Activated T-cell treated with anti-CD3 and anti-CD28 coated beads for 24 hours (primary cell): ENCODE results near the gene BPIFB6.
"Not testable (repeated sequence)": the region's sequence is repeated elsewhere in the genome, so short reads cannot be mapped to it uniquely, and the experiment has no call there.

Source experiments
- DNase-seq: peaks from one replicate; pipeline ENCODE4 v3.0.0-alpha.2; 2020; ENCODE audit warnings: low read depth

BPIFB6 gene

GRCh38 chr20:33030569-33030968 lies 879 bp upstream of the BPIFB6 start:
- DNase-seq = no peak

- DNase-seq = no peak
Measured at GRCh38 chr20:33032555-33032954, 1.1 kb downstream of the BPIFB6 start.

- no peak for DNase-seq
Measured at GRCh38 chr20:33033381-33033780, 1.9 kb downstream of the BPIFB6 start.

GRCh38 chr20:33034115-33034514 lies 2.7 kb downstream of the BPIFB6 start:
- no peak for DNase-seq

- no peak for DNase-seq
Measured at GRCh38 chr20:33034901-33035492, 3.5 kb downstream of the BPIFB6 start.

GRCh38 chr20:33037456-33037855 lies 6.0 kb downstream of the BPIFB6 start:
- DNase-seq = no peak

- no peak for DNase-seq
Measured at GRCh38 chr20:33038243-33038642, 6.8 kb downstream of the BPIFB6 start.

GRCh38 chr20:33042430-33042829 lies 11.0 kb downstream of the BPIFB6 start:
- no peak for DNase-seq

GRCh38 chr20:33042983-33043730 lies 11.7 kb downstream of the BPIFB6 start:
- no peak for DNase-seq

GRCh38 chr20:33043731-33044181 lies 12.3 kb downstream of the BPIFB6 start:
- no peak for DNase-seq

GRCh38 chr20:33045129-33045721 lies 13.8 kb downstream of the BPIFB6 start:
- DNase-seq = not testable (repeated sequence)

- no peak for DNase-seq
Measured at GRCh38 chr20:33046412-33046811, 15.0 kb downstream of the BPIFB6 start.

- DNase-seq = no peak
Measured at GRCh38 chr20:33051333-33051732, 19.9 kb downstream of the BPIFB6 start.

- DNase-seq = no peak
Measured at GRCh38 chr20:33053291-33054106, 22.1 kb downstream of the BPIFB6 start, which contains the start of gene BPIFB3. TSS of gene BPIFB3 (plus strand) at chr20:33053903. CDS start at chr20:33055436, 1,533 bp downstream.

GRCh38 chr20:33054381-33054780 lies 22.9 kb downstream of the BPIFB6 start:
- DNase-seq = no peak

GRCh38 chr20:33054791-33055190 lies 23.3 kb downstream of the BPIFB6 start:
- DNase-seq = no peak

GRCh38 chr20:33059136-33059535 lies 27.7 kb downstream of the BPIFB6 start:
- DNase-seq = no peak

GRCh38 chr20:33059741-33060390 lies 28.4 kb downstream of the BPIFB6 start:
- no peak for DNase-seq

GRCh38 chr20:33061658-33062028 lies 30.2 kb downstream of the BPIFB6 start:
- DNase-seq = no peak

- DNase-seq = no peak
Measured at GRCh38 chr20:33062105-33062824, 30.8 kb downstream of the BPIFB6 start.

GRCh38 chr20:33062825-33063149 lies 31.3 kb downstream of the BPIFB6 start:
- DNase-seq = no peak
